Measurements from ENCODE around the gene MS4A10. TPM values are rescaled to one million over a fixed set of nuclear protein-coding genes. Genes with fewer than 3 reads are reported as not detected.

The MS4A10 gene
- total RNA-seq, 1 donor from 2014 or later, result not detected

DNA sequence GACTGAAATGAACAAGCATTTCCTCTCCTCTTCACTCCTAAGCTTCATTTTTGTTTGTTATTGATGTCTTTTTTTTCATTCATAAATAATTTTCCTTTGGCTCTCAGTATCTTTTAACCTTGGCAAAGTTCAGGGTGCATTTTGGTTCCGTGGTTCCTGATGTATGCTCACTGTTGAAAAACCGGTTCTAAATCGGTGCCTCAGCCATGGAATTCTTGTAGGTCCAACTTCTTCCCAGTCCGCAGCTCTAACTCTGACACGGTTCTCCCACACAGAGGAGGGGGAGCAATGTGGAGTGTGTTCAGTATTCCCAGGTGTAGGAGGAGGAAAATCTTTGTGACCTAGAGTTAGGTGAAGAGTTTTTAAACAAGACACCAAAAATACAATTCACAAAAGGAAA is 41.0 kb upstream of the MS4A10 start:
- H3K27me3 Mint-ChIP-seq (ENCODE audit: unreplicated experiment), result peaks cover 2% of the 10 kb centered on the region
- H3K27ac Mint-ChIP-seq (ENCODE audit: unreplicated experiment), result no peak overlapping the region
- TF ChIP-seq CTCF (IDR thresholded peaks at IDR 0.05; ENCODE audit: partially characterized antibody, unreplicated experiment), result no peak

GRCh38 chr11:60747359-60747873 is 37.7 kb upstream of the MS4A10 start:
- no peak for DNase-seq
- no peak for TF ChIP-seq CTCF (IDR thresholded peaks at IDR 0.05; ENCODE audit: partially characterized antibody, unreplicated experiment)
- Mint-ChIP-seq H3K4me3 (ENCODE audit: unreplicated experiment) (no peak overlapping the region), H3K9me3 (ENCODE audit: unreplicated experiment) (peaks cover 12% of the 10 kb centered on the region), H3K4me1 (ENCODE audit: low read depth, unreplicated experiment) (no peaks in the 10 kb centered on the region), H3K36me3 (ENCODE audit: unreplicated experiment) (peaks cover 5% of the 10 kb centered on the region), H3K27me3 (ENCODE audit: unreplicated experiment) (peaks cover 4% of the 10 kb centered on the region), H3K27ac (ENCODE audit: unreplicated experiment) (no peak overlapping the region)

More for the DNA sequence above, 41.0 kb upstream of the MS4A10 start:
- no peaks in the 10 kb centered on the region for H3K4me1 Mint-ChIP-seq (ENCODE audit: low read depth, unreplicated experiment)
- peaks cover 10% of the 10 kb centered on the region for H3K9me3 Mint-ChIP-seq (ENCODE audit: unreplicated experiment)
- no peak for DNase-seq
- H3K4me3 Mint-ChIP-seq (ENCODE audit: unreplicated experiment), result no peak overlapping the region
- peaks cover 5% of the 10 kb centered on the region for H3K36me3 Mint-ChIP-seq (ENCODE audit: unreplicated experiment)

- peaks cover 7% of the 10 kb centered on the region for H3K27me3 Mint-ChIP-seq (ENCODE audit: unreplicated experiment)
- H3K27ac Mint-ChIP-seq (ENCODE audit: unreplicated experiment), result no peak overlapping the region
- no peak for TF ChIP-seq CTCF (IDR thresholded peaks at IDR 0.05; ENCODE audit: partially characterized antibody, unreplicated experiment)
- DNase-seq, result no peak
- peaks cover 12% of the 10 kb centered on the region for H3K9me3 Mint-ChIP-seq (ENCODE audit: unreplicated experiment)
- H3K36me3 Mint-ChIP-seq (ENCODE audit: unreplicated experiment), result peaks cover 5% of the 10 kb centered on the region
- no peaks in the 10 kb centered on the region for H3K4me1 Mint-ChIP-seq (ENCODE audit: low read depth, unreplicated experiment)
- no peak overlapping the region for H3K4me3 Mint-ChIP-seq (ENCODE audit: unreplicated experiment)
Observed at GRCh38 chr11:60748225-60748624, 36.9 kb upstream of the MS4A10 start.

DNA sequence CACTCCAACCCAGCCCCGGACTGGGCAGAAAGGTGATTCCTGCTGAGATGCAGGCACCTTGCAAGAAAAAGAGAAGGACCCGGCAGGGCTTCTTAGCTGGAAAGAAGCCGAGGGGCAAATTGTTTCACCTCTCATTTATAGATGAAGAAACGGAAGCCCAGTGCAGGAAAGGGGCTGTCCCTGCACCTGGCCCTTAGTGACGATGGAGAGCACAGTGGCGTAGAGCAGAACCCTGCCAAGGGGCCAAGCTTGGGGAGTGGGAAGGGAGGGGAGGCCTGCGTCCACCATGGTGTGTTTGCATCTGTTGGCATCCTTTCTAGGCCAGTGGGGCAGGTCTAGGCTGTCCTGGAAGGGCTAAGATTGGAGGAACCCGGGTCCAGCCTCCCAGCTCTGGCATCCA is 36.3 kb upstream of the MS4A10 start:
- Mint-ChIP-seq H3K9me3 (ENCODE audit: unreplicated experiment) (peaks cover 11% of the 10 kb centered on the region), H3K27me3 (ENCODE audit: unreplicated experiment) (peaks cover 6% of the 10 kb centered on the region), H3K4me1 (ENCODE audit: low read depth, unreplicated experiment) (no peaks in the 10 kb centered on the region), H3K36me3 (ENCODE audit: unreplicated experiment) (peaks cover 4% of the 10 kb centered on the region), H3K4me3 (ENCODE audit: unreplicated experiment) (no peak overlapping the region), H3K27ac (ENCODE audit: unreplicated experiment) (no peak overlapping the region)
- no peak for DNase-seq
- TF ChIP-seq CTCF (IDR thresholded peaks at IDR 0.05; ENCODE audit: partially characterized antibody, unreplicated experiment), result no peak

- Mint-ChIP-seq H3K4me1 (ENCODE audit: low read depth, unreplicated experiment) (no peaks in the 10 kb centered on the region), H3K4me3 (ENCODE audit: unreplicated experiment) (no peak overlapping the region), H3K9me3 (ENCODE audit: unreplicated experiment) (peaks cover 6% of the 10 kb centered on the region), H3K27me3 (ENCODE audit: unreplicated experiment) (peaks cover 6% of the 10 kb centered on the region), H3K27ac (ENCODE audit: unreplicated experiment) (no peak overlapping the region), H3K36me3 (ENCODE audit: unreplicated experiment) (no peaks in the 10 kb centered on the region)
- DNase-seq, result no peak
- no peak for TF ChIP-seq CTCF (IDR thresholded peaks at IDR 0.05; ENCODE audit: partially characterized antibody, unreplicated experiment)
Observed at GRCh38 chr11:60750911-60751310, 34.2 kb upstream of the MS4A10 start.
